ENCODE measurements around the gene TRIM29. TPM values are rescaled to one million over a fixed set of nuclear protein-coding genes. Genes with fewer than 3 reads are reported as not detected.
"Not testable (repeated sequence)": the region's sequence is repeated elsewhere in the genome, so short reads cannot be mapped to it uniquely, and the experiment has no call there.

The TRIM29 gene
- total RNA-seq, 1 experiment from 2014 or later: not detected

DNA sequence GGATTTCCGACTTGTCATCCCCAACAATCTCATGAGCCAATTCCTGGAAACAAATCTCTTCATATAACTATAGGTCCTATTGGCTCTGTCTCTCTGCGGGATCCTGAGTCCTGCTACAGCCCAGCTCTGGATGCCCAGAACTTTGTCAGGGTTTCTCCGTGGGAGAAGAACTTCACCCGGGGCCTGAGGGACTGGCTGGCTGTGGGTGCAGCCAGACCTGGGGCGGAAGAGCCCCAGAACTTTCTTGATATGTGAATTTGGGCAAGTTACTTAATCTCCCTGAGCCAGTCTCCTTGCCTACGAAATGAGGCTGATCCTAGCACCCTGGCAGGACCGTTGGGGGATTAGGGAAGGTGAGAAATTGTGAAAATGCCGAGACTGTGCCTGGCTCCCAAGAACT lies 6.6 kb upstream of the TRIM29 start:
- Histone ChIP-seq H3K4me1 (ENCODE audit: low read length) (no peaks in the 10 kb centered on the region), H3K4me2 (ENCODE audit: low read depth, low read length, poor library complexity, severe bottlenecking) (no peak overlapping the region), H3K27ac (ENCODE audit: low read length) (no peak overlapping the region), H3K9me3 (ENCODE audit: low read length) (no peaks in the 10 kb centered on the region), H3K4me3 (ENCODE audit: low read length) (no peak overlapping the region), H3K36me3 (ENCODE audit: insufficient read depth, low read length) (no peaks in the 10 kb centered on the region), H3K9me2 (replicated peaks; ENCODE audit: insufficient read depth, low read length) (no peaks in the 10 kb centered on the region), H4K20me1 (ENCODE audit: insufficient read depth, low read depth, low read length) (no peaks in the 10 kb centered on the region), H3K9ac (ENCODE audit: low read length) (no peak overlapping the region), H3K27me3 (ENCODE audit: low read length) (no peaks in the 10 kb centered on the region), H3K79me2 (ENCODE audit: low read length) (no peaks in the 10 kb centered on the region), H2AFZ (ENCODE audit: low read length) (no peak overlapping the region)
- no peak for DNase-seq

DNA sequence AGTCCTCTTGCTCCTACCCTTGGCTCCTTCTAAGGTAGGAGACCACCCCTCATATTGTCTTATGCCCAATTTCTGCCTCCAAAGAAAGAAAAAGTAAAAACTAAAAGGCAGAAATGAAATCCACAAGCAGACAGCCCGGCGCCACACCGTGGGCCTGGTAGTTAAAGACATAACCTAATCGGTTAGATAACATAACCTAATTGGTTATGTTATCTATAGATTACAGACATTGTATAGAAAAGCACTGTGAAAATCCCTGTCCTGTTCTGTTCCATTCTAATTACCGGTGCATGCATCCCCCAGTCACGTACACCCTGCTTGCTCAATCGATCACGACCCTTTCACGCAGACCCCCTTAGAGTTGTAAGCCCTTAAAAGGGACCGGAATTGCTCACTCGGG lies 5.6 kb upstream of the TRIM29 start:
- H3K9ac ChIP-seq (ENCODE audit: low read length); H3K4me3 ChIP-seq (ENCODE audit: low read length); H3K9me3 ChIP-seq (ENCODE audit: low read length); H2AFZ ChIP-seq (ENCODE audit: low read length); H3K9me2 ChIP-seq (replicated peaks; ENCODE audit: insufficient read depth, low read length); H4K20me1 ChIP-seq (ENCODE audit: insufficient read depth, low read depth, low read length); H3K79me2 ChIP-seq (ENCODE audit: low read length); H3K4me2 ChIP-seq (ENCODE audit: low read depth, low read length, poor library complexity, severe bottlenecking); H3K4me1 ChIP-seq (ENCODE audit: low read length); DNase-seq; H3K36me3 ChIP-seq (ENCODE audit: insufficient read depth, low read length); H3K27me3 ChIP-seq (ENCODE audit: low read length); H3K27ac ChIP-seq (ENCODE audit: low read length): not testable (repeated sequence)

- no peaks in the 10 kb centered on the region for H3K4me1 ChIP-seq (ENCODE audit: low read length)
- H4K20me1 ChIP-seq (ENCODE audit: insufficient read depth, low read depth, low read length): no peaks in the 10 kb centered on the region
- no peak overlapping the region for H3K9ac ChIP-seq (ENCODE audit: low read length)
- no peaks in the 10 kb centered on the region for H3K79me2 ChIP-seq (ENCODE audit: low read length)
- DNase-seq: no peak
- no peaks in the 10 kb centered on the region for H3K27me3 ChIP-seq (ENCODE audit: low read length)
- H3K9me3 ChIP-seq (ENCODE audit: low read length): no peaks in the 10 kb centered on the region
- H3K36me3 ChIP-seq (ENCODE audit: insufficient read depth, low read length): no peaks in the 10 kb centered on the region
- no peak overlapping the region for H3K27ac ChIP-seq (ENCODE audit: low read length)
- no peak overlapping the region for H3K4me2 ChIP-seq (ENCODE audit: low read depth, low read length, poor library complexity, severe bottlenecking)
- H2AFZ ChIP-seq (ENCODE audit: low read length): no peak overlapping the region
- no peaks in the 10 kb centered on the region for H3K9me2 ChIP-seq (replicated peaks; ENCODE audit: insufficient read depth, low read length)
- no peak overlapping the region for H3K4me3 ChIP-seq (ENCODE audit: low read length)
These were observed 4.7 kb upstream of the TRIM29 start for GRCh38 chr11:120142441-120143100.

DNA sequence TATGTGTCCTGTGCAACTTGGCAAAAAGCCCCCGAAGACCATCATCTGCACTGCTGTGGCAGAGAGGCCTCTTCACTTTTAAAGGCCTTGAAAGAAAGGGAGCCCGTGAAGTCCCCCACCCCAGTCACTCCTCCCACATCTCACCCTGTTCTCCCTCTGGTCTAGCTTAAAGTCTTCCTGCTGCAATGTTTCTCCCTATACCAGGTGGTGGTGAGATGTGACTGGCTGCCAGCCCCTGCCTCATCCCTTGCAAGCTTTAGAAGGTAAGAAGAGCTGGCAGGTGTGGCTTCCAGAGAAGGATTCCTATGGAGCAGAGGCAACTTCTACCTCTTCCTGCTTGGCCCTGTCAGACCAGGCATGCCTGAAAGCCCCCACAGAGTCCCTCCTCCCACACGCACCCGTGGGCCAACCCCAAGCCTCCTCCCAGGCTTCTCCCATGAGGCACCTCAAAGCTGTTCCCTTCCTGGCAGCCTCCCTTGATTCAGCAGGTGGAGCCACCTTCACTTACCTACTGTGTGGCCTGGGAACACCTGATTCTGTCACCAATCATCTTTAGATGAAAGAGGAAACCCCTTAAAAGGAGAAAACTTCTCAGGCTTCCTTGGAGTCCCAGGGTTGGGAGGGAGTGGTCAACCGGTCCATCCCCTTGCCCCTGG lies 4.0 kb upstream of the TRIM29 start:
- no peaks in the 10 kb centered on the region for H3K79me2 ChIP-seq (ENCODE audit: low read length)
- H3K27ac ChIP-seq (ENCODE audit: low read length): no peak overlapping the region
- no peaks in the 10 kb centered on the region for H3K4me1 ChIP-seq (ENCODE audit: low read length)
- H3K9ac ChIP-seq (ENCODE audit: low read length): no peak overlapping the region
- no peak for DNase-seq
- no peak overlapping the region for H2AFZ ChIP-seq (ENCODE audit: low read length)
- H3K4me3 ChIP-seq (ENCODE audit: low read length): no peak overlapping the region
- no peaks in the 10 kb centered on the region for H3K36me3 ChIP-seq (ENCODE audit: insufficient read depth, low read length)
- no peaks in the 10 kb centered on the region for H3K9me2 ChIP-seq (replicated peaks; ENCODE audit: insufficient read depth, low read length)
- H3K4me2 ChIP-seq (ENCODE audit: low read depth, low read length, poor library complexity, severe bottlenecking): no peak overlapping the region
- no peaks in the 10 kb centered on the region for H3K9me3 ChIP-seq (ENCODE audit: low read length)
- H3K27me3 ChIP-seq (ENCODE audit: low read length): no peaks in the 10 kb centered on the region
- no peaks in the 10 kb centered on the region for H4K20me1 ChIP-seq (ENCODE audit: insufficient read depth, low read depth, low read length)

- DNase-seq: no peak
- Histone ChIP-seq H3K9me2 (replicated peaks; ENCODE audit: insufficient read depth, low read length) (no peaks in the 10 kb centered on the region), H3K27me3 (ENCODE audit: low read length) (no peaks in the 10 kb centered on the region), H3K27ac (ENCODE audit: low read length) (no peak overlapping the region), H3K9me3 (ENCODE audit: low read length) (no peaks in the 10 kb centered on the region), H3K4me2 (ENCODE audit: low read depth, low read length, poor library complexity, severe bottlenecking) (no peak overlapping the region), H3K4me1 (ENCODE audit: low read length) (no peaks in the 10 kb centered on the region), H3K9ac (ENCODE audit: low read length) (no peak overlapping the region), H2AFZ (ENCODE audit: low read length) (no peak overlapping the region), H3K79me2 (ENCODE audit: low read length) (no peaks in the 10 kb centered on the region), H4K20me1 (ENCODE audit: insufficient read depth, low read depth, low read length) (no peaks in the 10 kb centered on the region), H3K36me3 (ENCODE audit: insufficient read depth, low read length) (no peaks in the 10 kb centered on the region), H3K4me3 (ENCODE audit: low read length) (no peak overlapping the region)
These were observed 3.3 kb upstream of the TRIM29 start for GRCh38 chr11:120141113-120141767.

DNA sequence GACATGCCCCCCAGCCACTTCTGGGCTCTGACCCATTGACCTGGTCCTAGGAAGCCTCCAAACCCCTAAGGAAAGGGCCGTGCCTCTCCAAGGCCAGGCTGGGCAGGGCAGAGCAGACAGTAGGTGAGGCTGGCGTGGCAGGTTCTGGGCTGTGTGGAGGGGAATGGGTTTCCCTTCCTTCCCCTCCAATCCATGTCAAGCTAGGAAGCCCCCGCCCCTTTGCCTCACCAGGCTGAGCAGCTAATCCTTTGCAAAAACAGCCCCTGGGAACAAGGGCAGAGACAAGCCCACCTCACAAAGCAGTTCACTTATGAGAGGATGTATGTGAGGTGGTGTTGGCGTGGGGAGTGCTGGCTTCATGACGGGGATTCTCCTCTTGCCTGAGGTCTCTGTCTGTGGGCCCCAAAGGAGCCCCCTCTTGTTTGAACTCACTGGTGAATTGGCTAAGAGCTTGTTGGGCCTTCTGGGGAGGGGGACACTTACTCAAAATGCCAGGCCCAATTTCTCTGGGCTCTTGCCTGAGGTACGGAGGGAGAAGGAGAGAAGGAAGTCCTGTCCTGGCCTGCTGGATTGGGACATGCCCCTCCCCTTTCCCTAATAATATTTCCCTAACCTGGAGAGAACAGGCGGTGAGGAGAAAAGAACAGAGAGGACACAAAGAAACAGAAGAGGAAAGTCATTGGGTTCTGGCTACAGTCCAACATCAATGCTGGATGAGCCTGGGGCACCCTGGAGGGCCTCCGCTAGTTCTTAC lies 1.6 kb upstream of the TRIM29 start:
- DNase-seq: no peak
- H3K9me3 ChIP-seq (ENCODE audit: low read length): no peaks in the 10 kb centered on the region
- no peaks in the 10 kb centered on the region for H3K9me2 ChIP-seq (replicated peaks; ENCODE audit: insufficient read depth, low read length)
- no peak overlapping the region for H3K4me3 ChIP-seq (ENCODE audit: low read length)
- no peak overlapping the region for H3K9ac ChIP-seq (ENCODE audit: low read length)
- H3K79me2 ChIP-seq (ENCODE audit: low read length): no peaks in the 10 kb centered on the region
- no peak overlapping the region for H2AFZ ChIP-seq (ENCODE audit: low read length)
- no peaks in the 10 kb centered on the region for H4K20me1 ChIP-seq (ENCODE audit: insufficient read depth, low read depth, low read length)
- H3K4me1 ChIP-seq (ENCODE audit: low read length): no peaks in the 10 kb centered on the region
- no peaks in the 10 kb centered on the region for H3K27me3 ChIP-seq (ENCODE audit: low read length)
- H3K4me2 ChIP-seq (ENCODE audit: low read depth, low read length, poor library complexity, severe bottlenecking): no peak overlapping the region
- H3K27ac ChIP-seq (ENCODE audit: low read length): no peak overlapping the region
- no peaks in the 10 kb centered on the region for H3K36me3 ChIP-seq (ENCODE audit: insufficient read depth, low read length)

DNA sequence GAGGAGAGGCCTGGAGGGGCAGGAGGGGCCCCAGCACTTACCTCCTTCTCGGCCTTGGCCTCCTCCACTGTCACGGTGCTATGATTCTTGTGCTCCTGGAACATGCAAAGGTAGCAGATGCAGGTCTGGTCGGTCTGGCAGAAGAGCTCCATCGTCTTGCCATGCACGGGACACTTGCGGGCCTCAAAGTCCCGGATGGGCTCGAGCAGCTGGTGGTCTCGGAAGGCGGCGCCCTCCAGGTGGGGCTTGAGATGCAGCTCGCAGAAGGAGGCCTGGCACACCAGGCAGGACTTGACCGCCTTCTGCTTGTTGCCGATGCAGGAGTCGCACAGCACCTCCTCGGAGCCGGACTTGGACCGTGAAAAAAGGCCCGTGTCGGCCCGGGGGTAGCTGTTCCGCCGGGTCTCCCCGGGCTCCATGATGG lies 714 bp downstream of the TRIM29 start:
- no peak overlapping the region for H3K4me3 ChIP-seq (ENCODE audit: low read length)
- no peaks in the 10 kb centered on the region for H4K20me1 ChIP-seq (ENCODE audit: insufficient read depth, low read depth, low read length)
- no peaks in the 10 kb centered on the region for H3K36me3 ChIP-seq (ENCODE audit: insufficient read depth, low read length)
- no peak for DNase-seq
- no peak overlapping the region for H3K9ac ChIP-seq (ENCODE audit: low read length)
- H3K4me1 ChIP-seq (ENCODE audit: low read length): no peaks in the 10 kb centered on the region
- H3K9me3 ChIP-seq (ENCODE audit: low read length): no peaks in the 10 kb centered on the region
- H3K9me2 ChIP-seq (replicated peaks; ENCODE audit: insufficient read depth, low read length): no peaks in the 10 kb centered on the region
- H3K4me2 ChIP-seq (ENCODE audit: low read depth, low read length, poor library complexity, severe bottlenecking): no peak overlapping the region
- H2AFZ ChIP-seq (ENCODE audit: low read length): no peak overlapping the region
- no peak overlapping the region for H3K27ac ChIP-seq (ENCODE audit: low read length)
- H3K79me2 ChIP-seq (ENCODE audit: low read length): no peaks in the 10 kb centered on the region
- H3K27me3 ChIP-seq (ENCODE audit: low read length): no peaks in the 10 kb centered on the region

- Histone ChIP-seq H3K9ac (ENCODE audit: low read length) (no peak overlapping the region), H3K4me3 (ENCODE audit: low read length) (no peak overlapping the region)
These were observed 1.6 kb downstream of the TRIM29 start for GRCh38 chr11:120136356-120136755.

More at GRCh38 chr11:120136356-120136755, 1.6 kb downstream of the TRIM29 start:
- Histone ChIP-seq H3K79me2 (ENCODE audit: low read length) (no peaks in the 10 kb centered on the region), H2AFZ (ENCODE audit: low read length) (no peak overlapping the region), H3K9me3 (ENCODE audit: low read length) (no peaks in the 10 kb centered on the region), H3K4me1 (ENCODE audit: low read length) (no peaks in the 10 kb centered on the region), H4K20me1 (ENCODE audit: insufficient read depth, low read depth, low read length) (no peaks in the 10 kb centered on the region), H3K27me3 (ENCODE audit: low read length) (no peaks in the 10 kb centered on the region), H3K27ac (ENCODE audit: low read length) (no peak overlapping the region), H3K4me2 (ENCODE audit: low read depth, low read length, poor library complexity, severe bottlenecking) (no peak overlapping the region), H3K9me2 (replicated peaks; ENCODE audit: insufficient read depth, low read length) (no peaks in the 10 kb centered on the region), H3K36me3 (ENCODE audit: insufficient read depth, low read length) (no peaks in the 10 kb centered on the region)
- DNase-seq: no peak

Data from Karpas-422 (cell line).